Glutamatergic neuron (in vitro differentiated cells): Measurements from ENCODE around the gene MTX2. TPM values are rescaled to one million over a fixed set of nuclear protein-coding genes. Genes with fewer than 3 reads are reported as not detected.

ENCODE experiments used
- DNase-seq: peaks from one replicate; pipeline ENCODE4 v3.0.0; 2022
- H3K27ac Mint-ChIP-seq: one replicate; pipeline ENCODE4 v1.8.0; 2020; ENCODE audit warnings: mild to moderate bottlenecking, mixed read lengths, inconsistent platforms; ENCODE audit not compliant: unreplicated experiment
- H3K27me3 Mint-ChIP-seq: one replicate; pipeline ENCODE4 v1.8.0; 2020; ENCODE audit warnings: mild to moderate bottlenecking, moderate library complexity, mixed read lengths, inconsistent platforms; ENCODE audit not compliant: unreplicated experiment
- H3K36me3 Mint-ChIP-seq: one replicate; pipeline ENCODE4 v1.8.0; 2020; ENCODE audit warnings: mild to moderate bottlenecking, mixed read lengths, inconsistent platforms; ENCODE audit not compliant: unreplicated experiment
- H3K4me1 Mint-ChIP-seq: one replicate; pipeline ENCODE4 v1.8.0; 2020; ENCODE audit warnings: mild to moderate bottlenecking, low read depth, mixed read lengths, inconsistent platforms; ENCODE audit not compliant: unreplicated experiment
- H3K4me3 Mint-ChIP-seq: one replicate; pipeline ENCODE4 v1.8.0; 2020; ENCODE audit warnings: mild to moderate bottlenecking, mixed read lengths, inconsistent platforms; ENCODE audit not compliant: unreplicated experiment
- H3K9me3 Mint-ChIP-seq: one replicate; pipeline ENCODE4 v1.8.0; 2020; ENCODE audit warnings: mild to moderate bottlenecking, moderate library complexity, mixed read lengths, inconsistent platforms; ENCODE audit not compliant: unreplicated experiment
- CTCF ChIP-seq: fragments of 200-600 bp; sonication (generic); IDR thresholded peaks from one replicate; pipeline ENCODE4 v1.5.0; 2021; ENCODE audit not compliant: partially characterized antibody, unreplicated experiment
- total RNA-seq: library from RNA; stranded (reverse); fragmentation: NEBNext Ultra II Directional; extraction: Animal tissue kit (Norgen Biotek cat#: 25700); gene quantifications from one replicate; pipeline ENCODE4 v1.2.1, GENCODE V29; 2021; ENCODE audit not compliant: unreplicated experiment

Gene MTX2
- total RNA-seq, 1 donor from 2014 or later: 35.7 TPM

DNA sequence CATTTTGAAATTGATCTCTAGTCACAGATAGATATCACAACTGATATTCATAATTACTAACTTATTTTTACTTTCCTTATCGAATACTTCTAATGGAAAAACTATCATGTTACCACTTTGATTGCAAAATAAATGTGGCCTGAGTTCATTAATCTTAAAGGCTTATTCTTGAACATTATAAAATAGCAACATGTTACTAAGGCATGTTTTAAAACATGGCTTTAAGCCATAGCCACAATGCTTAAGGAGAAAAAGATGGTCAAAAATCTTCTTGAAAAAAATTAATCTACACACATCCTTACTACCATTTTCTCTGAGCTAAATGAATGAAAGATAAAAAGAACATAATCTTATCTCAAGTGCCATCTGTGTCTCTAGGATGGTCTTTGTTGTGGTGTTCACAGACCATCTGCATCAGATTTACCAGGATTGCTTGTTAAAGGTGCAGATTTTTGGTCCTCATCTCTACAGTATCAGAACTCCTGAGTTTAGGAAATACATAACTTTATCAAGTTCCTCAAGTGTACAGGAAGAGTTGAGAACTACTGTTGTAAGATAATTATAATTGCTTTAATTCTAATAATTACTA, 15.3 kb downstream of the MTX2 start:
- Mint-ChIP-seq H3K27me3 (no peaks in the 10 kb centered on the region), H3K27ac (peak overlapping the region; percentile 41), H3K4me1 (peaks cover 3% of the 10 kb centered on the region), H3K4me3 (no peak overlapping the region), H3K9me3 (peaks cover 2% of the 10 kb centered on the region), H3K36me3 (no peaks in the 10 kb centered on the region)
- no peak for DNase-seq
- no peak for TF ChIP-seq CTCF

DNA sequence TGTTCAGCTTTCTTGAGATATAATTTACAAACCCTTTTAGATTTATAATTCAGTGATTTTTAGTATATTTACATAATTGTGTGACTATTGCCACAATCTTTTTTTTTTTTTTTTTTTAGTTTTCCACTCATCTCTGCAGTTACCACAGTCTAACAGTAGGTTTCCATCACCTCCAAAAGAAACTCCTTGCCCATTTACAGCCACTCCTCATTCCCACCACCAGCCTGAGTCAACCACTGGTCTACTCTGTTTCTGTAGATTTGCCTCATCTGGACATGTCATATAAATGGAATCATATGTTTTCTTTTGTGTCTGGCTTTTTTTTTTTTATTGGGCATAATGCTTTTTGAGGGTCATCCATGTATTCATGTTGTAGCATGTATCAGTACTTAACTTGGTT, 16.1 kb downstream of the MTX2 start:
- peak; percentile 47 for TF ChIP-seq CTCF
- no peak for DNase-seq
- Mint-ChIP-seq H3K27ac (peak overlapping the region; percentile 45), H3K36me3 (no peaks in the 10 kb centered on the region), H3K4me1 (peaks cover 3% of the 10 kb centered on the region), H3K27me3 (no peaks in the 10 kb centered on the region), H3K4me3 (no peak overlapping the region), H3K9me3 (peaks cover 2% of the 10 kb centered on the region)

DNA sequence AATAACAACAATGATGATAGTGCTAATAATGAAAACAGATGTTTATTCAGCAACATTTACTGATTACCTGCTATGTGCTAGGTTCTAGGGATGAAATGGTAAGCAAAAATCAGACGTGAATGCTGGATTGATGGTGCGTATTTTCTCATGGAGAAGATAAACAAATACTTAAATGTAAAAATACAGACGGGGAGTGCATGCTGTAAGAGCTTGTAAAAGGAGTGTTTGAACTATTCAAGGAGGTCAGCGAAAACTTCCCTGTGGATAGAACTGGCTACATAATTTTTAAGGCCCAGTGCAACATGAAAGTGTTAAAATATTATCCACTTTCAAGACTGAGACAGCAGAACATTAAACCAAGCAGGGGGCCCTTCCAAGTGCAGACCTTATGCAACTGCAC, 22.1 kb downstream of the MTX2 start:
- Mint-ChIP-seq H3K36me3 (no peaks in the 10 kb centered on the region), H3K27me3 (no peaks in the 10 kb centered on the region), H3K4me3 (no peak overlapping the region), H3K4me1 (peaks cover 10% of the 10 kb centered on the region), H3K9me3 (peaks cover 1% of the 10 kb centered on the region), H3K27ac (no peak overlapping the region)
- no peak for TF ChIP-seq CTCF
- DNase-seq: no peak

- Mint-ChIP-seq H3K27me3 (no peaks in the 10 kb centered on the region), H3K27ac (no peak overlapping the region), H3K4me1 (peaks cover 10% of the 10 kb centered on the region)
Observed at GRCh38 chr2:176291809-176292283, 22.6 kb downstream of the MTX2 start.

GRCh38 chr2:176292608-176293007, 23.4 kb downstream of the MTX2 start:
- Mint-ChIP-seq H3K27ac (no peak overlapping the region), H3K27me3 (no peaks in the 10 kb centered on the region), H3K4me3 (no peak overlapping the region), H3K4me1 (peaks cover 10% of the 10 kb centered on the region), H3K9me3 (peaks cover 1% of the 10 kb centered on the region), H3K36me3 (no peaks in the 10 kb centered on the region)
- no peak for DNase-seq
- TF ChIP-seq CTCF: no peak

More at GRCh38 chr2:176291809-176292283, 22.6 kb downstream of the MTX2 start:
- no peak for DNase-seq
- TF ChIP-seq CTCF: no peak
- H3K36me3 Mint-ChIP-seq: no peaks in the 10 kb centered on the region
- peaks cover 1% of the 10 kb centered on the region for H3K9me3 Mint-ChIP-seq
- H3K4me3 Mint-ChIP-seq: no peak overlapping the region
